Esophagus muscularis mucosa (tissue), 3 donors: Measurements from ENCODE around the gene TTC9C.

Experiments used
- POLR2A ChIP-seq: fragments of 450-650 bp; IDR thresholded peaks from one replicate; pipeline ENCODE4 v1.6.1; 2017; ENCODE audit warnings: antibody characterized with exemption, moderate library complexity, mild to moderate bottlenecking, low read depth
- POLR2AphosphoS5 ChIP-seq, 2 donors: sonication (generic); formaldehyde crosslinking; IDR thresholded peaks; one replicate each; pipeline ENCODE4 v1.6.1; 2017; ENCODE audit warnings: antibody characterized with exemption in 2 of 2
- TF ChIP-seq, protein P1 (sequence below), 3 experiments: fragments of 200-600 bp in 2 of 3; fragments of 450-650 bp in 1 of 3; sonication (generic) in 2 of 3; IDR thresholded peaks; one replicate each; pipeline ENCODE4 v1.5.1; 2017 to 2019; ENCODE audit warnings: antibody characterized with exemption in 3 of 3, mild to moderate bottlenecking in 2 of 3, moderate library complexity in 1 of 3

DNA sequence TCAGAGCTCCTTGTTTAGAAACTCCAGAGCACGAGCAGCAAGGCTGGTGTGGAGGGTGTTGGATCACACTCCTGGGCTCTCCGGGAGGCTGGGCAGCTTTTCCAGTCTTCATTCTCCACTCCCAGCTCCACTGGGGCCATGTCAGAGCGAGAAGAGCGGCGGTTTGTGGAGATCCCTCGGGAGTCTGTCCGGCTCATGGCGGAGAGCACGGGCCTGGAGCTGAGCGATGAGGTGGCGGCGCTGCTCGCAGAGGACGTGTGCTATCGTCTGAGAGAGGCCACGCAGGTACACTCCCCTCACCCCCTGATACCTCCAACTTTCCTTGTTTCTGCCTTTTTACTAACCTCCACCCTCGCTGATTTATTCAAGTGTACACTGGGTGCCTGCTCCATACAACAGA lies 47.4 kb downstream of the TTC9C start:
- TF ChIP-seq, protein P1, sequence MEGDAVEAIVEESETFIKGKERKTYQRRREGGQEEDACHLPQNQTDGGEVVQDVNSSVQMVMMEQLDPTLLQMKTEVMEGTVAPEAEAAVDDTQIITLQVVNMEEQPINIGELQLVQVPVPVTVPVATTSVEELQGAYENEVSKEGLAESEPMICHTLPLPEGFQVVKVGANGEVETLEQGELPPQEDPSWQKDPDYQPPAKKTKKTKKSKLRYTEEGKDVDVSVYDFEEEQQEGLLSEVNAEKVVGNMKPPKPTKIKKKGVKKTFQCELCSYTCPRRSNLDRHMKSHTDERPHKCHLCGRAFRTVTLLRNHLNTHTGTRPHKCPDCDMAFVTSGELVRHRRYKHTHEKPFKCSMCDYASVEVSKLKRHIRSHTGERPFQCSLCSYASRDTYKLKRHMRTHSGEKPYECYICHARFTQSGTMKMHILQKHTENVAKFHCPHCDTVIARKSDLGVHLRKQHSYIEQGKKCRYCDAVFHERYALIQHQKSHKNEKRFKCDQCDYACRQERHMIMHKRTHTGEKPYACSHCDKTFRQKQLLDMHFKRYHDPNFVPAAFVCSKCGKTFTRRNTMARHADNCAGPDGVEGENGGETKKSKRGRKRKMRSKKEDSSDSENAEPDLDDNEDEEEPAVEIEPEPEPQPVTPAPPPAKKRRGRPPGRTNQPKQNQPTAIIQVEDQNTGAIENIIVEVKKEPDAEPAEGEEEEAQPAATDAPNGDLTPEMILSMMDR (IDR thresholded peaks at IDR 0.05), result no peak
- TF ChIP-seq POLR2AphosphoS5 (IDR thresholded peaks at IDR 0.05), result no peak
- TF ChIP-seq POLR2A, result no peak
